Rectal smooth muscle tissue (tissue), 1 donor: ENCODE measurements around the gene TP53.
"Not testable (repeated sequence)": the region's sequence is repeated elsewhere in the genome, so short reads cannot be mapped to it uniquely, and the experiment has no call there.

Source experiments
- H3K27ac ChIP-seq: one replicate; pipeline ENCODE4 v1.7.0; 2013; ENCODE audit warnings: low read depth, low read length, inconsistent platforms
- H3K27me3 ChIP-seq: one replicate; pipeline ENCODE4 v1.7.0; 2013; ENCODE audit warnings: low read length; ENCODE audit not compliant: control insufficient read depth, insufficient read depth
- H3K36me3 ChIP-seq: one replicate; pipeline ENCODE4 v1.7.0; 2013; ENCODE audit warnings: low read length; ENCODE audit not compliant: control insufficient read depth, insufficient read depth
- H3K4me1 ChIP-seq: one replicate; pipeline ENCODE4 v1.7.0; 2013; ENCODE audit warnings: low read length; ENCODE audit not compliant: control insufficient read depth, insufficient read depth
- H3K4me3 ChIP-seq: one replicate; pipeline ENCODE4 v1.7.0; 2013; ENCODE audit warnings: low read length
- H3K9ac ChIP-seq: one replicate; pipeline ENCODE4 v1.7.0; 2013; ENCODE audit warnings: low read length

TP53 gene

DNA sequence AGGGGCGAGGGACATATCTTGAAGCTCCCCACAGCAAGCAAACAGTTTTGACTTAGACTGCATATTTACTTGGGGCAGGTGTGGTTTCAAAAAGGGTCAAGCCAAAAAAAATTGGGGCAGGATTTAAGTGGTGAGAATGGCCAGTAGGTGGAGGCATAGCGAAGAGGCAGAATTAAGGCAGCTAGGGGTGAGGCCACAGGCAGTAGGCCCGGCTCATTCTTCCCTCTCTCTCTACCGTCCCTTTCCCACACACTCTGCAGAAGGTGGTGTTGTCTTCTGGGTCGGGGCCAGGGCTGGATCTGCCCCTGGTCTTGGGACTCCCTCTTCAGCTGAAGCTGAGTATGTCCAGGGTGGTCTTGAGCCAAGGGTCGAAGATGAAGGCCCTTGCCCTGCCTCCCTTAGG, 54.8 kb downstream of the TP53 start:
- no peak overlapping the region for H3K27ac ChIP-seq
- no peaks in the 10 kb centered on the region for H3K27me3 ChIP-seq
- H3K36me3 ChIP-seq: no peaks in the 10 kb centered on the region
- no peak overlapping the region for H3K9ac ChIP-seq
- H3K4me1 ChIP-seq: no peaks in the 10 kb centered on the region
- H3K4me3 ChIP-seq: no peak overlapping the region

DNA sequence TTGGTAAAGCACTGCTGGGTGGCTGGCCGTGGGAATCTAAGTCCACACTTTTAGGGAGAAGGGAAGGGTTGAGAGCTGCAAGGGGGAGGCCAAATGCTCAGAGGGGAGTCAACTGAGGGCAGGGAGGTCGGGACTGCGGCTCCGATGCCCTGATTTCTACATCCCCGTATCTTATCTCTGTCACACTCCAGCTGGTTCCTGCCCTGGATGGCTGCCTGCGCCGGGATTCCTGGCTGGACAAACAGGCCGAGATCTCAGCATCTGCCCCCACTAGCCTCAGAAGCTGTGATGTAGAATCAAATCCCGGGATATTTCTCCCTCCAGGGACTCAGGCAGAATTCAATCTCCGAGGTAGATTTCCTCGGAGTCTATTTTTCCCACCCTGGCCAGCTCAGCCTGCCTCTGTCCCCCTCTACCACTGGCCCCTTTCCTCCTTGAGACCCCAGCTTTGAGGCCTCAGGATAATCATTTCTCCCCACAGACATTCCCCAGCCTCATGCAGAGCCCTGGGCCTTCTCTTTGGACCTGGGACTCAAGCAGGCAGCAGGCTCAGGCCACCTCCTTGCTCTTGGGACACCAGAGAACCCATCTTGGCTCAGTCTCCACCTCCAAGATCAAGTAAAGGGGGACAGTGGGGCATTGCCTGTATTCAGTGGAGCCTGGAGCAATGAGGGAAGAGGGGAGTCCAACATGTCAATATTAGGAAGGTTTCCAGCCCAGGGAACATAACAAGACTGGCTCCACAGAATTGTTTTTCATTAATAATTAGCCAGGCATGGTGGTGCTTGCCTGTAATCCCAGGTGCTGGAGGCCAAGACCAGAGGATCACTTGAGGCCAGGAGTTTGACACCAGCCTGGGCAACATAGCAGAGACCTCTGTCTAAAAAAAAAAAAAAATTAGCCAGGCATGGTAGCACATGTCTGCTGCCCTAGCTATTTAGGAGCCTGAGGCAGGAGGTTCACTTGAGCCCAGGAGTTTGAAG, 55.6 kb downstream of the TP53 start:
- H3K9ac ChIP-seq: no peak overlapping the region

DNA sequence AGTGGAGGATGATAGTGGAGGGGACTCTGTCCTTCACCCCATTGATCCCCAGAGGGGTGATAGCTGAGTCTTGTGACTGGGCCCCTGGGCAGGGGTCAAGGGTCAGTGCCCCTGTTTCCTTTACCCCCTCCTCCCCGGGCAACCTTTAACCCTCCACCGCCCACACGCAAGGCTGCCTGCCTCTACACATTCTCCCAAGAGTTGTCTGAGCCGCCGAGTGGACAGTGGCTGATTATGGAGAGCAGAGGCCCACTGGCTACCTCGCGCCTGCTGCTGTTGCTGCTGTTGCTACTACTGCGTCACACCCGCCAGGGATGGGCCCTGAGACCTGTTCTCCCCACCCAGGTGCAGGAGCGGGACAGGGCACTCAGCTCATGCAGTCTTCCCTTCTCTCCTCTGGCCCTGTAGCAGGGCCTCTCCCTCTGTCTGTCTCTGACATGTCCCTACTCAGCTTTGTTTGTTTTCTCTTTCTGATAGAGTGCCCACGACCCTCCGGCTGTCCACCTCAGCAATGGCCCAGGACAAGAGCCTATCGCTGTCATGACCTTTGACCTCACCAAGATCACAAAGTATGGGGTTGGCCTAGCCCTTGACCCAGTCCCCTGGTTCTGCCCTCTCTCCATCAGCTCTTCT, 57.2 kb downstream of the TP53 start, which contains the start of gene SHBG:
Gene SHBG, plus strand, starts transcription at position 197 of the 633 bp plus-strand sequence. Its CDS starts 38 bp downstream, at position 235.
- Histone ChIP-seq H3K27me3 (no peaks in the 10 kb centered on the region), H3K4me1 (peaks cover 3% of the 10 kb centered on the region), H3K27ac (no peak within 1 kb of the TSS), H3K36me3 (no peaks in the 10 kb centered on the region), H3K4me3 (no peak within 1 kb of the TSS), H3K9ac (no peak within 1 kb of the TSS)

More for the DNA sequence above, 55.6 kb downstream of the TP53 start:
- peaks cover 2% of the 10 kb centered on the region for H3K4me1 ChIP-seq
- H3K4me3 ChIP-seq: no peak overlapping the region
- H3K27ac ChIP-seq: no peak overlapping the region
- H3K36me3 ChIP-seq: no peaks in the 10 kb centered on the region
- H3K27me3 ChIP-seq: no peaks in the 10 kb centered on the region

DNA sequence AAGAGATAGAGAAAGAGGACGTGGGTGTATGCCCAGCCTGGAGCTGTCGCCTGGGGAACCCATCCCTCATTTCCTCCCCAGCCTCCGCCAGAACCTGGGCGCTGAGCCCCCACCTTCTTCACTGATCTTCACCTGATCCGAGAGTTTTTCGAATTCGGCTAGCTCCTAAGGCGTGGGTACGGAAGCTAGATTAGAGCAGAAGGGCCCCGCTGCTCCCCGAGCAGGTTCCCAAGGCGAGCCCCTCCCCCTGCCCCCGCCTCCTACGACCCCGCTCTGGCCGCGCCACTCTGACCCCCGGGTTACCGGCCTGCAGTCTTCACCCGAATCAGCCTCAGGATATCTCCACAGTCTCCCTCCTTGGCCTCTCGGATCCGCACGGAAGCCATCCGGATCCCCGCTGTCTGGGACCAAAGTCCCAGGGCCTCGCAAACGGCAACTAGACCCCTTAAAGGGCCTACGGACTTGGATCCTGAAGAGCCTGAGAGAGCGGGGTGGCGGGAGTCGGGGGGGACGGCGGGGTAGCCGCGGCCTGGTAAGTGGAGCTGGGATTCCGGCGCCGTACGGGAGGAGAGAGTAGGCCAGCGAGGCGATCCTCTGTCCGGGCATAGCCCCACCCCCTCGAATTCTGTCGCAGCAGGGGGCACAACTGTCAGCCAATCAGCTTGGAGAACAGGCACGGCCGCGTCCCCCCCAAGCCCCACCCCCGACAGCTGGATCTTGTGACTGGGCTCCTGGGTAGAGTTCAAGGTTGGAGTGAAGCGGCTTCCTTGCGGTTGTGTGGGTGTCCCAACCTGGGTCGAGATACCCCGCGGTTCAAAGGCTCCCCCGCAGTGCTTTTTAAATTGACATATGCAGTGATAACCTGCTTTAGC, 59.8 kb downstream of the TP53 start, which contains the start of gene SAT2:
Gene SAT2, minus strand, starts transcription at position 572 of the 872 bp plus-strand sequence. Its CDS starts 186 bp downstream, at position 386.
- Histone ChIP-seq H3K36me3 (no peaks in the 10 kb centered on the region), H3K27ac (peak within 1 kb of the TSS; percentile 95), H3K4me1 (peaks cover 3% of the 10 kb centered on the region), H3K27me3 (no peaks in the 10 kb centered on the region), H3K9ac (peak within 1 kb of the TSS; percentile 88), H3K4me3 (peak within 1 kb of the TSS; percentile 81)

DNA sequence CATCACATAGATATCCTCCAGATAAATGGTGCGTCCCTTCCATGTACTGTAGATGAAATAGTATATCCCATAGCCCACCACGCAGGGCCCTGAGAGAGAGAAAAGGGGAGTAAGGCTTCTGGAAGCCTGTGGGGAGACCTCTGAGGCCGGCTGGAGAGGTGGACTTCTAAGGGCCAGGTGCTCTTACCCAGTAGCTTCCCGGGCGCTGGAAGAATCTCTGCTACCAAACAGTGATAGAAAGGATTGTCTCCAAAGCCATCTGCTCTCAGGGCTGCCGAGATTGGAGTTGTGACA, 60.4 kb downstream of the TP53 start:
- no peaks in the 10 kb centered on the region for H3K27me3 ChIP-seq
- H3K4me1 ChIP-seq: peaks cover 3% of the 10 kb centered on the region
- peak overlapping the region; percentile 95 for H3K27ac ChIP-seq
- peak overlapping the region; percentile 88 for H3K9ac ChIP-seq
- H3K4me3 ChIP-seq: peak overlapping the region; percentile 81
- H3K36me3 ChIP-seq: no peaks in the 10 kb centered on the region

DNA sequence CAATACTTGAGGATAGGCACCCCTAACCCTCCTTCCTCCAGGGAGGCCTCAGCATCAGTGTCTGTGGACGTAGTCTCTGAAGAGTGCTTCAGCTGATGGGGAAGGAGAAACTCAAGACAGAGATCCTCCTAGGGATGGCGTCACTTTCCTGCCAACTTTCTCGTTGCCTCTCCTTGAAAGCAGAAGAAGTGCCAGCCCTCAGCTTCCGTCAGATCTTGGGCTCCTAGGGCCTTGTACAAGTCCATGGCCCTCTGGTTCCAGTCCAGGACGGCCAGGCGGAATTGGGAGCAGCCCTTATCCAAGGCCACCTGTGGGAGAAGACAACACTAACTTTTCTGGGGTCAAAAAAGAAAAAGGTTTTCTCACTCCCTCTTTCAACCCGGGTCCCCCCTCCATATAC, 61.0 kb downstream of the TP53 start:
- no peak overlapping the region for H3K4me3 ChIP-seq
- H3K9ac ChIP-seq: no peak overlapping the region
- no peaks in the 10 kb centered on the region for H3K27me3 ChIP-seq
- H3K36me3 ChIP-seq: no peaks in the 10 kb centered on the region
- H3K27ac ChIP-seq: no peak overlapping the region
- peaks cover 3% of the 10 kb centered on the region for H3K4me1 ChIP-seq

DNA sequence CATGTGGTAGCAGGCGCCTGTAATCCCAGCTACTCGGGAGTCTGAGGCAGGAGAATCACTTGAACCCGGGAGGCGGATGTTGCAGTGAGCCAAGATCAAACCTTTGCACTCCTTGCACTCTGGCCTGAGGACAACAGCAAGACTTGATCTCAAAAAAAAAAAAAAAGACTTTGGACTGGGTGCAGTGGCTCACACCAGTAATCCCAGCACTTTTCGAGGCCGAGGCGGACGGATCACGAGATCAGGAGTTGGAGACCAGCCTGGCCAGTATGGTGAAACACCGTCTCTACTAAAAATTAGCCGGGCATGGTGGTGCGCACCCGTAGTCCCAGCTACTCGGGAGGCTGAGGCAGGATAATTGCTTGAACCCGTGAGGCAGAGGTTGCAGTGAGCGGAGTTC, 61.5 kb downstream of the TP53 start:
- not testable (repeated sequence) for H3K36me3 ChIP-seq, H3K27ac ChIP-seq, H3K9ac ChIP-seq, H3K4me3 ChIP-seq, H3K4me1 ChIP-seq, H3K27me3 ChIP-seq

DNA sequence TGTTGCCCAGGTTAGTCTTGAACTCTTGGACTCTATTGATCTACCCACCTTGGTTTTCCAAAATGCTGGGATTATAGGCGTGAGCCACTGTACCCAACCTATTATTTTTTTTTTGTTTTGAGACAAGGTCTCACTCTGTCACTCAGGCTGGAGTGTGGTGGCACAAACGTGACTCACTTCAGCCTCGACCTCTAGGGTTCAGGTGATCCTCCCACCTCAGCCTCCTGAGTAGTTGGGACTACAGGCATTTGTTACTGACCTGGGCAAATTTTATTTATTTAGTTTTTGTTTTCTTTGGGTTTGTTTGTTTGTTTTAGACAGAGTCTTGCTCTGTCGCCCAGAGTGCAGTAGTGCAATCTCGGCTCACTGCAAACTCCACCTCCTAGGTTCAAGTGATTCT, 63.6 kb downstream of the TP53 start:
- Histone ChIP-seq H3K4me1 (peaks cover 3% of the 10 kb centered on the region), H3K4me3 (no peak overlapping the region)

DNA sequence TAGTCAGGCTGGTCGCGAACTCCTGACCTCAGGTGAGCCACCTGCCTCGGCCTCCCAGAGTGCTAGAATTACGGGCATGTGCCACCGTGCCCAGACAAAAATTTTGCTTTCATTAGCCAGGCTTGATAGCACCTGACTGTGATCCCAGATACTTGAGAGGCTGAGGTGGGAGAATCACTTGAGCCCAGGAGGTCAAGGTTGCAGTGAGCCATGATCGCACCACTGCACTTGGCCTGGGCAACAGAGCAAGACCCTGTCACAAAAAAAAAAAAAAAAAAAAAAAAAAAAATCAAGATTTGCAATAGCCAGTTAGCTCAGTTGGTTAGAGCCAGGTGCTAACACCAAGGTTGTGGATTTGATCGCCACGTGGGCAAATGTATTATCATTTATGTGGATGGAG, 66.5 kb downstream of the TP53 start:
- H3K4me1 ChIP-seq: no peaks in the 10 kb centered on the region
- H3K27ac ChIP-seq: no peak overlapping the region
- H3K27me3 ChIP-seq: no peaks in the 10 kb centered on the region
- H3K4me3 ChIP-seq: no peak overlapping the region
- H3K9ac ChIP-seq: no peak overlapping the region
- H3K36me3 ChIP-seq: no peaks in the 10 kb centered on the region

More for the DNA sequence above, 63.6 kb downstream of the TP53 start:
- no peak overlapping the region for H3K27ac ChIP-seq
- no peaks in the 10 kb centered on the region for H3K36me3 ChIP-seq
- H3K9ac ChIP-seq: no peak overlapping the region
- no peaks in the 10 kb centered on the region for H3K27me3 ChIP-seq

DNA sequence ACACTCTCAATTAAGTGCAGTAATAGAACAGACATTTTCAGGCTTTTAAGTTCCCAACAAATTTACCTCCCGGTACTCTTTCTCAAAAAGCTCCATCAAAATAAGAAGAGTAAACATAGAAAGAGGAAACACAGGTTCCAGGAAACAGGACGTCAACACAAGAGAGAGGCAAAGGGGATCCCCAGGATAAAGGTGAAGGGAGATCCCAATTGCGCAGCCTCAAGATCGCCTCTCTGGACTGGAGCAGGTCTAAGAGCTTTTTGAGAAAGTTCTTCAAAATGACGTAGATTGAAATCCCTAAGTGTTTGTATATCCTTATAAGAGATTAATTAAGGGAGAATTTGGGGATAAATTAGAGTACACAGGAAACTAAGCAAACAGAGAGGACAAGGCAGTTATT, 68.7 kb downstream of the TP53 start:
- Histone ChIP-seq H3K36me3 (no peaks in the 10 kb centered on the region), H3K4me3 (no peak overlapping the region), H3K4me1 (peaks cover 2% of the 10 kb centered on the region), H3K27ac (no peak overlapping the region), H3K27me3 (no peaks in the 10 kb centered on the region), H3K9ac (no peak overlapping the region)
